ENCODE measurements around the gene ARID1B.

Gene ARID1B

DNA sequence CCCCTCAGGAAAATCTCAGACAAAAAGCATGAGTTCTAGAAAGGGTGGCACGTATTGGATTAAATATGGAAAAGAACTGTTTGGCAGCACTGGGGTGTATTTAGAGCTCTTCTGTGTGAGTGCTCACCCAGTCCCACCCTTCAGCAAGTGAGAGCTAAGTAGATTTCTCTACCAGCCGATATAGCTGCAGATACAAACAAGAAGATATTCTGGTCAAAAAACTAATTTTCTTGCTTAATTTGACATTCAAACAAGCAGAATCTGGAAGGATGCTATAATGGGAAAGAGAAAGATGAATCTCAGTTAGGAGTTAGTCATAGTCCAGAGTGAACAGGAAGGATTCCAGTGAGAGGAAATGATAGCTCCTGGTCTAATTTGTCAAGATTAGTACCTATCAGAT lies 314.1 kb downstream of the ARID1B start:
- Histone ChIP-seq H3K36me3 (peaks cover 0 to 13% (median 10%) of the 10 kb centered on the region in 3 donors), H3K4me3 (no peak overlapping the region), H3K9me3 (no peaks in the 10 kb centered on the region), H3K4me1 (peaks cover 0 to 11% (median 0%) of the 10 kb centered on the region in 4 donors), H3K27me3 (no peaks in the 10 kb centered on the region), H3K27ac (no peak overlapping the region)
- DNase-seq: no peak
- TF ChIP-seq, protein P1, sequence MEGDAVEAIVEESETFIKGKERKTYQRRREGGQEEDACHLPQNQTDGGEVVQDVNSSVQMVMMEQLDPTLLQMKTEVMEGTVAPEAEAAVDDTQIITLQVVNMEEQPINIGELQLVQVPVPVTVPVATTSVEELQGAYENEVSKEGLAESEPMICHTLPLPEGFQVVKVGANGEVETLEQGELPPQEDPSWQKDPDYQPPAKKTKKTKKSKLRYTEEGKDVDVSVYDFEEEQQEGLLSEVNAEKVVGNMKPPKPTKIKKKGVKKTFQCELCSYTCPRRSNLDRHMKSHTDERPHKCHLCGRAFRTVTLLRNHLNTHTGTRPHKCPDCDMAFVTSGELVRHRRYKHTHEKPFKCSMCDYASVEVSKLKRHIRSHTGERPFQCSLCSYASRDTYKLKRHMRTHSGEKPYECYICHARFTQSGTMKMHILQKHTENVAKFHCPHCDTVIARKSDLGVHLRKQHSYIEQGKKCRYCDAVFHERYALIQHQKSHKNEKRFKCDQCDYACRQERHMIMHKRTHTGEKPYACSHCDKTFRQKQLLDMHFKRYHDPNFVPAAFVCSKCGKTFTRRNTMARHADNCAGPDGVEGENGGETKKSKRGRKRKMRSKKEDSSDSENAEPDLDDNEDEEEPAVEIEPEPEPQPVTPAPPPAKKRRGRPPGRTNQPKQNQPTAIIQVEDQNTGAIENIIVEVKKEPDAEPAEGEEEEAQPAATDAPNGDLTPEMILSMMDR (IDR thresholded peaks at IDR 0.05): no peak
- intact Hi-C loops (cut with DNase I; ENCODE audit: low total_unique reads): no loop called here

DNA sequence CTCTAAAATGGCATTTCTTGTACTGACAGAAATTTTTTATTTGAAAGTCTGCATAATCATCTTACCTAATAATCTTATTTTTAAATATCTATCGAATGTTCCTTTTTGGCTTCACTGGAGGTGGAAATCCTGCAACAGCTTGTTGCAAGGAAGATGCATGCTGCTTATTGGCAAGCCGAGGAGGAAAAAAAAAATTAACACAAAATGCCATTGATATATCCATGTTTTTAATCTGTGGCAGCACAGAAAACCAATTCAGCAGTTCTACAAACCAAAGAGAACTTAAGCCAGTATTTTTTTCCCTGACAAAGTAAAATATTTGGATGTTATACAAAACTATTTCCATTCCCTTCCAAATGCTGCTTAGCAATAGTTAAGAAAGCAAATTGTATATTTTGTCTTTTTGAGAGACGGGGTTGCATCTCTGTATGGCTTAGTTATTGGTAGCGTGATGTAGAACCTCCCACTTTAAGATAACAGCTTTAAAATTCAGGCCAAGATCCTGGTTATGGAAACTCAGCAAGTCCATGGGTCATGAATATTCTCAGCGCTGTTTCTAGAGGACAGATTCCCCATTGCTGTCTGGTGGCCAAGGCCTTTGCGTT lies 314.8 kb downstream of the ARID1B start:
- Histone ChIP-seq H3K4me3 (no peak overlapping the region), H3K9me3 (no peaks in the 10 kb centered on the region), H3K36me3 (peaks cover 0 to 8% (median 4%) of the 10 kb centered on the region in 3 donors), H3K27me3 (no peaks in the 10 kb centered on the region), H3K27ac (no peak overlapping the region), H3K4me1 (peaks cover 0 to 11% (median 0%) of the 10 kb centered on the region in 4 donors)
- intact Hi-C loops (cut with DNase I; ENCODE audit: low total_unique reads): no loop called here
- DNase-seq: no peak
- TF ChIP-seq, protein P1 (IDR thresholded peaks at IDR 0.05): no peak

DNA sequence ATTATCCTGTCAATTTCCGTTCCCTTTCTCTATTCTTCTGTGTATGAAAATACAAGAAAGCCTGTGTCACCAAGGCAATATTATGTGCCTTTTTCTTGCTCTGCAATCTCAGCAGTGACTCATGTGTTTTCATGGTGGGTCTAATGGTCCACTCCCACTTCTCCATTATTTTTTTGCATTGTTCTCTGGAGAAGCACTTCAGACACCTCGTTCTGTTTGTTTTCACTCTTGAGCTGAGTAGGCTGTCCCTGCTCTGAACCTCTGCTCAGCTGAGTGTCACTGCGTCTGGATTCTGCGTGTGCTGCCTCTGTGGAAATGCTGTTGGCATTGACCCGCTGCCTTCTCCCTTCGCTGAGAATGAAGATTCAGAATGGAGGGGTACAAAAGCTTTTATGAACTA lies 315.6 kb downstream of the ARID1B start:
- intact Hi-C loops (cut with DNase I; ENCODE audit: low total_unique reads): no loop called here

DNA sequence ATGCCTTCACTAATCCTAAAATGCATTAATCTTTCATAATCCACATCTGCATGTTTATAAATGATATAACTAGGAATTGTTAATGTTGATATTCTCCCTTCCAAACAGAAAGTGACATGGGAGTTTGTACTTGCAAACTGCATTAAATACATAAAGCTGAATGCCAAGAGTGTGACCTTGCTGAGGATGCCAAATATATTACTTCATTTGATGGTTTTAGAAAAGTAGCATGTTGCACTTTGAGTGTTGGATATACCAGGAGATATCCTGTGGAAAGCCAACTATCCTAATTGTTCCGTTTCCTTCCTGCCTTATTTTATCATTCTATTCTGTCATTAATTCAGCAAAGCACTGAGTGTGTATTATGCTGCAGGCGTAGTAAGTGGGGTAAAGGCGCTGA lies 316.4 kb downstream of the ARID1B start:
- Histone ChIP-seq H3K4me1 (peaks cover 0 to 11% (median 0%) of the 10 kb centered on the region in 4 donors), H3K27ac (no peak overlapping the region), H3K36me3 (peaks cover 0 to 8% (median 0%) of the 10 kb centered on the region in 3 donors), H3K27me3 (no peaks in the 10 kb centered on the region), H3K9me3 (no peaks in the 10 kb centered on the region), H3K4me3 (no peak overlapping the region)
- TF ChIP-seq, protein P1 (IDR thresholded peaks at IDR 0.05): no peak
- intact Hi-C loops (cut with DNase I; ENCODE audit: low total_unique reads): no loop called here
- DNase-seq: no peak

More for the DNA sequence above, 315.6 kb downstream of the ARID1B start:
- no peak overlapping the region for H3K4me3 ChIP-seq
- TF ChIP-seq, protein P1 (IDR thresholded peaks at IDR 0.05): no peak
- no peak for DNase-seq
- no peaks in the 10 kb centered on the region for H3K9me3 ChIP-seq
- H3K36me3 ChIP-seq: peaks cover 0 to 8% (median 0%) of the 10 kb centered on the region in 3 donors
- peaks cover 0 to 11% (median 0%) of the 10 kb centered on the region in 4 donors for H3K4me1 ChIP-seq
- H3K27ac ChIP-seq: no peak overlapping the region
- H3K27me3 ChIP-seq: no peaks in the 10 kb centered on the region

DNA sequence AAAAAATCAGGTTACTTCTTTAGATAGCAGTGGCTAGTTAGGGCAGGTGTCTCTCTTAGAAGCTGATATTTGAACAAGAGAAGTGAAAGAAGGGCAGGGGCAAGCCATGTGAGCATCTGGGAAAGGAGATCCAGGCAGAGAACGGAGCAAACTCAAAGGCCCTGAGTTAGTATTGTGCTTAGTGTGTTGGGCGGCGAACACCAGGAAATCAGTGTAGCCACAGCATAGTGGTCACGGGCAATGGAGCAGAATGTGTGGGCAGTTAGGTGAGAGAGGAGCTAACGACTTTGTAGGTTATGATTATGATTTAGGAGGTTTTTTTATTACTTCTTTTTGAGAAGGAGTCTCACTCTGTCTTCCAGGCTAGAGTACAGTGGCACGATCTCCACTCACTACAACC lies 316.9 kb downstream of the ARID1B start:
- Histone ChIP-seq H3K36me3 (peaks cover 0 to 8% (median 0%) of the 10 kb centered on the region in 3 donors), H3K4me3 (no peak overlapping the region), H3K9me3 (no peaks in the 10 kb centered on the region), H3K27ac (no peak overlapping the region), H3K27me3 (no peaks in the 10 kb centered on the region), H3K4me1 (peaks cover 0 to 11% (median 0%) of the 10 kb centered on the region in 4 donors)
- DNase-seq: no peak
- intact Hi-C loops (cut with DNase I; ENCODE audit: low total_unique reads): no loop called here
- TF ChIP-seq, protein P1 (IDR thresholded peaks at IDR 0.05): no peak
